ENCODE results near the gene EMP1. TPM values are rescaled to one million over a fixed set of nuclear protein-coding genes. Genes with fewer than 3 reads are reported as not detected.

The EMP1 gene
- polyA plus RNA-seq, 1 experiment: 209 TPM

- H3K4me3 ChIP-seq (ENCODE audit: low read depth, low read length): 0 out of 2 replicates have a peak overlapping the region, but pooled peaks have one; percentile 25
- TF ChIP-seq CTCF (IDR thresholded peaks at IDR 0.05; ENCODE audit: low read depth, low read length): no peak
Observed at GRCh38 chr12:13206560-13206897, 10.0 kb downstream of the EMP1 start.

GRCh38 chr12:13208533-13209435, 12.3 kb downstream of the EMP1 start:
- Histone ChIP-seq H3K27ac (ENCODE audit: low read depth, low read length) (no peak overlapping the region), H3K27me3 (ENCODE audit: control insufficient read depth, insufficient read depth, low read length) (no peaks in the 10 kb centered on the region), H3K9me3 (ENCODE audit: control insufficient read depth, insufficient read depth, low read length) (no peaks in the 10 kb centered on the region), H3K4me3 (ENCODE audit: low read depth, low read length) (no peak overlapping the region)
- TF ChIP-seq CTCF (IDR thresholded peaks at IDR 0.05; ENCODE audit: low read depth, low read length): peak; percentile 64
- POLR2A ChIA-PET: interaction anchor here (0.8 kb wide), 1 partner anchor 111 kb away, joined by 9 read pairs; no protein-coding TSS in a partner anchor
- no peak for DNase-seq (ENCODE audit: low read depth, low spot score)
- CTCF ChIA-PET: interaction anchor here (0.5 to 7.1 kb wide), 10 partner anchors 11 to 421 kb away, joined by 3 to 84 read pairs (median 6); no protein-coding TSS in a partner anchor

More at GRCh38 chr12:13206560-13206897, 10.0 kb downstream of the EMP1 start:
- ChIA-PET CTCF (interaction anchor here (1.1 kb wide), 3 partner anchors 9 to 108 kb away, joined by 3 to 6 read pairs (median 6); partner anchors contain the start of gene EMP1), POLR2A (interaction anchor here (0.6 to 1.7 kb wide), 7 partner anchors 10 to 388 kb away, joined by 3 to 20 read pairs (median 5); partner anchors contain the start of gene EMP1)
- peak overlapping the region; percentile 100 for H3K27ac ChIP-seq (ENCODE audit: low read depth, low read length)
- DNase-seq (ENCODE audit: low read depth, low spot score): no peak
- no peaks in the 10 kb centered on the region for H3K9me3 ChIP-seq (ENCODE audit: control insufficient read depth, insufficient read depth, low read length)
- H3K27me3 ChIP-seq (ENCODE audit: control insufficient read depth, insufficient read depth, low read length): no peaks in the 10 kb centered on the region

- H3K9me3 ChIP-seq (ENCODE audit: control insufficient read depth, insufficient read depth, low read length): no peaks in the 10 kb centered on the region
- H3K27me3 ChIP-seq (ENCODE audit: control insufficient read depth, insufficient read depth, low read length): no peaks in the 10 kb centered on the region
- H3K27ac ChIP-seq (ENCODE audit: low read depth, low read length): no peak overlapping the region
- POLR2A ChIA-PET: interaction anchor here (0.8 kb wide), 1 partner anchor 112 kb away, joined by 9 read pairs; no protein-coding TSS in a partner anchor
- no peak overlapping the region for H3K4me3 ChIP-seq (ENCODE audit: low read depth, low read length)
- CTCF ChIA-PET: interaction anchor here (0.5 to 7.1 kb wide), 5 partner anchors 46 to 422 kb away, joined by 3 to 84 read pairs (median 37); no protein-coding TSS in a partner anchor
- no peak for DNase-seq (ENCODE audit: low read depth, low spot score)
- TF ChIP-seq CTCF (IDR thresholded peaks at IDR 0.05; ENCODE audit: low read depth, low read length): no peak
Observed at GRCh38 chr12:13209436-13210235, 13.1 kb downstream of the EMP1 start.

GRCh38 chr12:13210236-13211190, 14.0 kb downstream of the EMP1 start:
- H3K27me3 ChIP-seq (ENCODE audit: control insufficient read depth, insufficient read depth, low read length): no peaks in the 10 kb centered on the region
- H3K4me3 ChIP-seq (ENCODE audit: low read depth, low read length): no peak overlapping the region
- ChIA-PET POLR2A (interaction anchor here (0.9 to 1.4 kb wide), 4 partner anchors 9 to 125 kb away, joined by 3 read pairs; no protein-coding TSS in a partner anchor), CTCF (interaction anchor here (1.0 to 7.1 kb wide), 21 partner anchors 10 to 423 kb away, joined by 4 to 84 read pairs (median 17); partner anchors contain the start of gene FAM234B)
- no peak for TF ChIP-seq CTCF (IDR thresholded peaks at IDR 0.05; ENCODE audit: low read depth, low read length)
- DNase-seq (ENCODE audit: low read depth, low spot score): no peak
- H3K27ac ChIP-seq (ENCODE audit: low read depth, low read length): no peak overlapping the region
- H3K9me3 ChIP-seq (ENCODE audit: control insufficient read depth, insufficient read depth, low read length): no peaks in the 10 kb centered on the region

Data from AG04450 (cell line).